Suprapubic skin (tissue), 4 donors: ENCODE data around the gene RHOF. TPM values are rescaled to one million over a fixed set of nuclear protein-coding genes. Genes with fewer than 3 reads are reported as not detected.

Experiments
- DNase-seq, 2 donors: peaks; one replicate each; pipeline ENCODE4 v3.0.0-alpha.2; 2019; ENCODE audit warnings: low spot score in 2 of 2
- H3K27ac ChIP-seq: fragments of 200-600 bp; sonication (generic); one replicate; pipeline ENCODE4 v1.5.1; 2019
- H3K27me3 ChIP-seq: fragments of 200-600 bp; sonication (generic); one replicate; pipeline ENCODE4 v1.5.1; 2019
- H3K36me3 ChIP-seq: fragments of 200-600 bp; sonication (generic); one replicate; pipeline ENCODE4 v1.5.1; 2019
- H3K4me1 ChIP-seq: fragments of 200-600 bp; sonication (generic); one replicate; pipeline ENCODE4 v1.5.1; 2019
- H3K4me3 ChIP-seq: fragments of 200-600 bp; sonication (generic); one replicate; pipeline ENCODE4 v1.5.1; 2019; ENCODE audit warnings: mild to moderate bottlenecking
- H3K9me3 ChIP-seq: fragments of 200-600 bp; sonication (generic); one replicate; pipeline ENCODE4 v1.5.1; 2019
- CTCF ChIP-seq, 2 donors: fragments of 200-600 bp in 1 of 2; fragments of 450-650 bp in 1 of 2; sonication (generic) in 1 of 2; IDR thresholded peaks; one replicate each; pipeline ENCODE4 v1.5.1; 2016 to 2019; ENCODE audit warnings: antibody characterized with exemption in 2 of 2, mild to moderate bottlenecking in 1 of 2, moderate library complexity in 1 of 2
- EP300 ChIP-seq: sonication (generic); formaldehyde crosslinking; IDR thresholded peaks from one replicate; pipeline ENCODE4 v1.6.1; 2017; ENCODE audit warnings: antibody characterized with exemption
- POLR2A ChIP-seq, 2 donors: fragments of 450-650 bp; IDR thresholded peaks; one replicate each; pipeline ENCODE4 v1.6.1; 2017; ENCODE audit warnings: antibody characterized with exemption in 2 of 2, mild to moderate bottlenecking in 2 of 2, moderate library complexity in 2 of 2
- POLR2AphosphoS5 ChIP-seq, 3 donors: sonication (generic); formaldehyde crosslinking; IDR thresholded peaks; one replicate each; pipeline ENCODE4 v1.6.1; 2017; ENCODE audit warnings: antibody characterized with exemption in 3 of 3
- WGBS: methylation state at CpG from one replicate; pipeline ENCODE4 v1.1.5; 2018; 5-methylcytosine and 5-hydroxymethylcytosine counted together
- total RNA-seq, 4 donors: library from RNA; depleted of rRNA; stranded (reverse); fragments of >200 nt; gene quantifications; one replicate each; pipeline ENCODE4 v1.1.0, GENCODE V29; 2016

Gene RHOF
- total RNA-seq, 4 donors from 2014 or later = 6.6 to 20.4 (median 17.5) TPM

- Histone ChIP-seq H3K27me3 (no peaks in the 10 kb centered on the region), H3K4me3 (peak overlapping the region; percentile 89), H3K27ac (peak overlapping the region; percentile 100), H3K9me3 (no peaks in the 10 kb centered on the region), H3K36me3 (peaks cover 30% of the 10 kb centered on the region), H3K4me1 (peaks cover 34% of the 10 kb centered on the region)
- WGBS = under 1% methylated on average over 37 of the region's 45 CpGs
- TF ChIP-seq POLR2A (IDR thresholded peaks at IDR 0.05) = no peak
- TF ChIP-seq CTCF (IDR thresholded peaks at IDR 0.05) = no peak
- peak in 1 of 2 donors; percentile 66 for DNase-seq
These were observed 11.9 kb upstream of the RHOF start for GRCh38 chr12:121805171-121806008.

- H3K9me3 ChIP-seq = no peaks in the 10 kb centered on the region
- WGBS = 0% methylated on average over 21 of the region's 63 CpGs
- peaks cover 29% of the 10 kb centered on the region for H3K4me1 ChIP-seq
- no peaks in the 10 kb centered on the region for H3K27me3 ChIP-seq
- no peak for TF ChIP-seq CTCF (IDR thresholded peaks at IDR 0.05)
- no peak for TF ChIP-seq POLR2A (IDR thresholded peaks at IDR 0.05)
- no peak for TF ChIP-seq EP300
- no peak for TF ChIP-seq POLR2AphosphoS5 (IDR thresholded peaks at IDR 0.05)
- peaks cover 21% of the 10 kb centered on the region for H3K36me3 ChIP-seq
- peak overlapping the region; percentile 100 for H3K27ac ChIP-seq
- H3K4me3 ChIP-seq = peak overlapping the region; percentile 89
- DNase-seq = peak in 1 of 2 donors; percentile 76
These were observed 11.1 kb upstream of the RHOF start for GRCh38 chr12:121804417-121805111.

- WGBS = under 1% methylated on average over 41 of the region's 74 CpGs
- no peaks in the 10 kb centered on the region for H3K27me3 ChIP-seq
- TF ChIP-seq EP300 (no peak), POLR2AphosphoS5 (IDR thresholded peaks at IDR 0.05) (no peak), POLR2A (IDR thresholded peaks at IDR 0.05) (peak in 1 of 2 donors; percentile 25), CTCF (IDR thresholded peaks at IDR 0.05) (no peak)
- H3K4me1 ChIP-seq = peaks cover 34% of the 10 kb centered on the region
- H3K9me3 ChIP-seq = no peaks in the 10 kb centered on the region
- peak within 1 kb of the TSS; percentile 89 for H3K4me3 ChIP-seq
- H3K36me3 ChIP-seq = peaks cover 15% of the 10 kb centered on the region
- DNase-seq = peak in 1 of 2 donors; percentile 74
- peak within 1 kb of the TSS; percentile 100 for H3K27ac ChIP-seq
These were observed 10.5 kb upstream of the RHOF start, which contains the start of gene SETD1B for GRCh38 chr12:121803861-121804416. Gene SETD1B (plus strand): TSS chr12:121804009. CDS start chr12:121804738, 729 bp downstream.

- peak overlapping the region; percentile 89 for H3K4me3 ChIP-seq
- peaks cover 6% of the 10 kb centered on the region for H3K36me3 ChIP-seq
- 2% methylated on average over 42 of the region's 65 CpGs for WGBS
- H3K4me1 ChIP-seq = peaks cover 42% of the 10 kb centered on the region
- peak; percentile 94 to 95 for DNase-seq
- no peak for TF ChIP-seq CTCF (IDR thresholded peaks at IDR 0.05)
- TF ChIP-seq POLR2AphosphoS5 (IDR thresholded peaks at IDR 0.05) = peak; percentile 64 to 94 (median 88)
- TF ChIP-seq EP300 = no peak
- peak; percentile 91 to 95 for TF ChIP-seq POLR2A (IDR thresholded peaks at IDR 0.05)
- peak overlapping the region; percentile 100 for H3K27ac ChIP-seq
- no peaks in the 10 kb centered on the region for H3K9me3 ChIP-seq
- no peaks in the 10 kb centered on the region for H3K27me3 ChIP-seq
These were observed 9.6 kb upstream of the RHOF start for GRCh38 chr12:121802843-121803698.
